Esophagus squamous epithelium (tissue), 5 donors: Measurements from ENCODE around the gene IL6R. TPM values are rescaled to one million over a fixed set of nuclear protein-coding genes. Genes with fewer than 3 reads are reported as not detected.

Experiments used
- DNase-seq: peaks from one replicate; lab custom pipeline; 2025; lab: John Stamatoyannopoulos, UW
- H3K27ac ChIP-seq, 4 donors: fragments of 200-600 bp; sonication (generic); one replicate each; pipeline ENCODE4 v1.5.1; 2016 to 2019; ENCODE audit warnings: mild to moderate bottlenecking in 1 of 4
- H3K27me3 ChIP-seq, 4 donors: fragments of 200-600 bp; sonication (generic); 1 replicate in 3 of 4; 2 replicates in 1 of 4; pipeline versions ENCODE4 v1.5.1 to v1.6.0; 2017 to 2021; ENCODE audit warnings: antibody characterized with exemption in 1 of 4
- H3K36me3 ChIP-seq, 3 donors: fragments of 200-600 bp; sonication (generic); one replicate each; pipeline ENCODE4 v1.5.1; 2016 to 2019
- H3K4me1 ChIP-seq, 3 donors: fragments of 200-600 bp; sonication (generic); one replicate each; pipeline ENCODE4 v1.5.1; 2017 to 2019
- H3K4me3 ChIP-seq, 4 donors: fragments of 200-600 bp; sonication (generic); 1 replicate in 3 of 4; 2 replicates in 1 of 4; pipeline ENCODE4 v1.5.1; 2016 to 2019; ENCODE audit warnings: mild to moderate bottlenecking in 2 of 4, moderate library complexity in 1 of 4
- H3K9me3 ChIP-seq, 3 donors: fragments of 200-600 bp; sonication (generic); one replicate each; pipeline ENCODE4 v1.5.1; 2016 to 2019
- CTCF ChIP-seq, 6 experiments: fragments of 450-650 bp in 4 of 6; fragments of 200-600 bp in 2 of 6; sonication (generic) in 2 of 6; IDR thresholded peaks; one replicate each; pipeline ENCODE4 v1.5.1; 2016 to 2019; ENCODE audit warnings: antibody characterized with exemption in 6 of 6, mild to moderate bottlenecking in 4 of 6, moderate library complexity in 4 of 6
- POLR2A ChIP-seq, 4 donors: fragments of 450-650 bp; IDR thresholded peaks; one replicate each; pipeline ENCODE4 v1.6.1; 2017; ENCODE audit warnings: antibody characterized with exemption in 4 of 4, mild to moderate bottlenecking in 4 of 4, moderate library complexity in 3 of 4
- WGBS, 2 donors: methylation state at CpG; one replicate each; pipeline ENCODE4 v1.1.5; 2018; 5-methylcytosine and 5-hydroxymethylcytosine counted together
- intact Hi-C: fragments of 100-400 bp; cut with DNase I; formaldehyde crosslinking; loops from one replicate; pipeline ENCODE4 v1.15.0; 2022
- total RNA-seq, 4 donors: library from RNA; depleted of rRNA; stranded (reverse); fragments of >200 nt; gene quantifications; one replicate each; pipeline ENCODE4 v1.1.0, GENCODE V29; 2016
- donor health status: DM: yes; HTN: yes; CAD: no.

Gene IL6R
- total RNA-seq, 4 donors from 2014 or later, result 6.4 to 47.7 (median 8.1) TPM

- Histone ChIP-seq H3K27me3 (peaks cover 0 to 5% (median 0%) of the 10 kb centered on the region in 4 donors), H3K36me3 (no peaks in the 10 kb centered on the region), H3K9me3 (no peaks in the 10 kb centered on the region), H3K4me3 (no peak overlapping the region), H3K27ac (no peak overlapping the region), H3K4me1 (no peaks in the 10 kb centered on the region)
- intact Hi-C loops, result no loop called here
- TF ChIP-seq CTCF (IDR thresholded peaks at IDR 0.05) (no peak), POLR2A (IDR thresholded peaks at IDR 0.05) (no peak)
- 70 to 74% methylated on average over 6 to 7 of the region's 7 CpGs for WGBS, 2 donors
- DNase-seq, result no peak
Measured at GRCh38 chr1:154514066-154514553, 109.0 kb downstream of the IL6R start.

GRCh38 chr1:154517661-154518060 lies 112.5 kb downstream of the IL6R start:
- H3K4me3 ChIP-seq, result no peak overlapping the region
- TF ChIP-seq CTCF (IDR thresholded peaks at IDR 0.05) (no peak), POLR2A (IDR thresholded peaks at IDR 0.05) (no peak)
- no peaks in the 10 kb centered on the region for H3K9me3 ChIP-seq
- DNase-seq, result no peak
- H3K27ac ChIP-seq, result no peak overlapping the region
- H3K27me3 ChIP-seq, result no peaks in the 10 kb centered on the region
- WGBS, 2 donors, result 93 to 96% methylated on average over 6 to 11 of the region's 11 CpGs
- intact Hi-C loops, result no loop called here
- no peaks in the 10 kb centered on the region for H3K36me3 ChIP-seq
- peaks cover 8 to 27% (median 8%) of the 10 kb centered on the region in 3 donors for H3K4me1 ChIP-seq

Other genes starting within 250 kb of the IL6R start
- 100 to 1,000 TPM; 216 to 387 (median 316) TPM for gene TPM3, start 213.2 kb upstream of the IL6R start, total RNA-seq
- not detected for gene CFAP141, start 199.0 kb upstream of the IL6R start, total RNA-seq
- gene UBAP2L, start 184.4 kb upstream of the IL6R start, total RNA-seq, result 10 to 100 TPM; 57.8 to 69.5 (median 69.1) TPM
- 100 to 1,000 TPM in 1 of 4 donors, 10 to 100 TPM in 3; 39.3 to 105 (median 88.9) TPM for gene HAX1, start 132.7 kb upstream of the IL6R start, total RNA-seq
- gene AQP10, start 84.2 kb upstream of the IL6R start, total RNA-seq, result not detected
- gene ATP8B2, start 79.8 kb upstream of the IL6R start, total RNA-seq, result 10 to 100 TPM in 2 of 4 donors, 1 to 10 TPM in 2; 2.4 to 55.5 (median 11.1) TPM
- 1 to 10 TPM in 1 of 4 donors, under 1 TPM in 1, not detected in 2; 0.26 to 2.7 TPM for gene TDRD10, start 96.9 kb downstream of the IL6R start, total RNA-seq
- 10 to 100 TPM in 1 of 4 donors, 1 to 10 TPM in 1, under 1 TPM in 2; 0.19 to 13.4 (median 4.1) TPM for gene SHE, start 97.1 kb downstream of the IL6R start, total RNA-seq
- gene UBE2Q1, start 153.3 kb downstream of the IL6R start, total RNA-seq, result 10 to 100 TPM; 17.8 to 27.9 (median 24.3) TPM
- under 1 TPM; 0.11 to 0.38 (median 0.16) TPM for gene CHRNB2, start 162.4 kb downstream of the IL6R start, total RNA-seq
- 10 to 100 TPM; 45.2 to 68.5 (median 59.2) TPM for gene ADAR, start 202.8 kb downstream of the IL6R start, total RNA-seq